T-helper 9 cell (primary cell): ENCODE measurements around the gene DPH3.
"Not testable (repeated sequence)": the region's sequence is repeated elsewhere in the genome, so short reads cannot be mapped to it uniquely, and the experiment has no call there.

Source experiments
- DNase-seq: peaks from one replicate; pipeline ENCODE4 v3.0.0-alpha.2; 2020
- total RNA-seq, 2 donors: gene quantifications; one replicate each; lab custom pipeline; 2026; lab: John Stamatoyannopoulos, UW

DPH3 gene
- 20.8 to 30.9 reads per million in 2 donors for total RNA-seq

GRCh38 chr3:16264708-16265454, at the start of gene DPH3, which contains the start of gene OXNAD1:
TSS of gene DPH3 (minus strand) at chr3:16264943. CDS start at chr3:16264876, 67 bp downstream.
TSS of gene OXNAD1 (plus strand) at chr3:16265212. CDS start at chr3:16270953, 5,741 bp downstream.
- peak; percentile 99 for DNase-seq

- DNase-seq: no peak
These were observed 49.3 kb upstream of the DPH3 start for GRCh38 chr3:16313886-16314645.

GRCh38 chr3:16311960-16312451, 47.3 kb upstream of the DPH3 start:
- DNase-seq: peak; percentile 49

- DNase-seq: not testable (repeated sequence)
These were observed 45.7 kb upstream of the DPH3 start for GRCh38 chr3:16310486-16310885.

GRCh38 chr3:16309558-16309957, 44.8 kb upstream of the DPH3 start:
- peak; percentile 32 for DNase-seq

GRCh38 chr3:16308727-16309126, 44.0 kb upstream of the DPH3 start:
- no peak for DNase-seq

GRCh38 chr3:16307832-16308531, 43.2 kb upstream of the DPH3 start:
- DNase-seq: no peak

GRCh38 chr3:16305111-16305541, 40.4 kb upstream of the DPH3 start:
- peak; percentile 28 for DNase-seq

- no peak for DNase-seq
These were observed 39.6 kb upstream of the DPH3 start for GRCh38 chr3:16304061-16305010.

- no peak for DNase-seq
These were observed 38.4 kb upstream of the DPH3 start for GRCh38 chr3:16303037-16303575.

- no peak for DNase-seq
These were observed 37.4 kb upstream of the DPH3 start for GRCh38 chr3:16302082-16302631.

- no peak for DNase-seq
These were observed 36.8 kb upstream of the DPH3 start for GRCh38 chr3:16301507-16301906.

- peak; percentile 23 for DNase-seq
These were observed 36.2 kb upstream of the DPH3 start for GRCh38 chr3:16300881-16301359.

- DNase-seq: no peak
These were observed 35.6 kb upstream of the DPH3 start for GRCh38 chr3:16300307-16300706.

GRCh38 chr3:16299746-16300145, 35.0 kb upstream of the DPH3 start:
- DNase-seq: no peak

- no peak for DNase-seq
These were observed 34.1 kb upstream of the DPH3 start for GRCh38 chr3:16298891-16299290.

GRCh38 chr3:16297997-16298885, 33.5 kb upstream of the DPH3 start:
- no peak for DNase-seq

GRCh38 chr3:16295298-16295890, 30.7 kb upstream of the DPH3 start:
- DNase-seq: no peak

- no peak for DNase-seq
These were observed 30.1 kb upstream of the DPH3 start for GRCh38 chr3:16294844-16295243.

GRCh38 chr3:16290827-16291196, 26.1 kb upstream of the DPH3 start:
- no peak for DNase-seq
